Measurements from ENCODE around the gene CPSF3. TPM values are rescaled to one million over a fixed set of nuclear protein-coding genes. Genes with fewer than 3 reads are reported as not detected.

CPSF3 gene
- total RNA-seq, 1 donor from 2014 or later = 44.0 TPM

- Mint-ChIP-seq H3K4me1 (peaks cover 5% of the 10 kb centered on the region), H3K9me3 (no peaks in the 10 kb centered on the region), H3K36me3 (ENCODE audit: low read depth) (peaks cover 90% of the 10 kb centered on the region), H3K27me3 (no peaks in the 10 kb centered on the region), H3K27ac (no peak overlapping the region), H3K4me3 (no peak overlapping the region)
- DNase-seq = no peak
- ChIA-PET CTCF (no interaction called here), POLR2A (no interaction called here)
- ATAC-seq (ENCODE audit: low read depth) = no peak
- intact Hi-C loops (cut with micrococcal nuclease) = loop anchor here (5.0 kb wide), 1 partner anchor 53 kb away; no protein-coding TSS in a partner anchor
- no peak for TF ChIP-seq CTCF (IDR thresholded peaks at IDR 0.05)
Observed at GRCh38 chr2:9484533-9484932, 61.1 kb downstream of the CPSF3 start.

- CTCF ChIA-PET = no interaction called here
- POLR2A ChIA-PET = no interaction called here
- no peaks in the 10 kb centered on the region for H3K4me1 Mint-ChIP-seq
- TF ChIP-seq CTCF (IDR thresholded peaks at IDR 0.05) = no peak
- no peak overlapping the region for H3K27ac Mint-ChIP-seq
- H3K9me3 Mint-ChIP-seq = no peaks in the 10 kb centered on the region
- peaks cover 96% of the 10 kb centered on the region for H3K36me3 Mint-ChIP-seq (ENCODE audit: low read depth)
- H3K4me3 Mint-ChIP-seq = no peak overlapping the region
- no peaks in the 10 kb centered on the region for H3K27me3 Mint-ChIP-seq
- ATAC-seq (ENCODE audit: low read depth) (no peak), DNase-seq (no peak)
- intact Hi-C loops (cut with micrococcal nuclease) = no loop called here
Observed at GRCh38 chr2:9488583-9489547, 65.4 kb downstream of the CPSF3 start.

- Mint-ChIP-seq H3K4me1 (no peaks in the 10 kb centered on the region), H3K4me3 (no peak overlapping the region), H3K27me3 (no peaks in the 10 kb centered on the region), H3K9me3 (no peaks in the 10 kb centered on the region), H3K36me3 (ENCODE audit: low read depth) (peaks cover 91% of the 10 kb centered on the region), H3K27ac (peak overlapping the region; percentile 53)
- ATAC-seq (ENCODE audit: low read depth) (no peak), DNase-seq (no peak)
- intact Hi-C loops (cut with micrococcal nuclease) = no loop called here
- POLR2A ChIA-PET = interaction anchor here (0.9 to 1.3 kb wide), 2 partner anchors 17 to 46 kb away, joined by 3 read pairs; no protein-coding TSS in a partner anchor
- CTCF ChIA-PET = no interaction called here
- no peak for TF ChIP-seq CTCF (IDR thresholded peaks at IDR 0.05)
Observed at GRCh38 chr2:9490789-9491188, 67.3 kb downstream of the CPSF3 start.

- CTCF ChIA-PET = no interaction called here
- no peaks in the 10 kb centered on the region for H3K9me3 Mint-ChIP-seq
- no peaks in the 10 kb centered on the region for H3K27me3 Mint-ChIP-seq
- intact Hi-C loops (cut with micrococcal nuclease) = no loop called here
- no peak for TF ChIP-seq CTCF (IDR thresholded peaks at IDR 0.05)
- ATAC-seq (ENCODE audit: low read depth) (no peak), DNase-seq (no peak)
- H3K4me3 Mint-ChIP-seq = no peak overlapping the region
- H3K4me1 Mint-ChIP-seq = no peaks in the 10 kb centered on the region
- H3K36me3 Mint-ChIP-seq (ENCODE audit: low read depth) = peaks cover 86% of the 10 kb centered on the region
- POLR2A ChIA-PET = no interaction called here
- peak overlapping the region; percentile 15 for H3K27ac Mint-ChIP-seq
Observed at GRCh38 chr2:9492927-9493326, 69.5 kb downstream of the CPSF3 start.

GRCh38 chr2:9493478-9493877 lies 70.0 kb downstream of the CPSF3 start:
- Mint-ChIP-seq H3K27ac (no peak overlapping the region), H3K4me3 (no peak overlapping the region), H3K4me1 (no peaks in the 10 kb centered on the region), H3K36me3 (ENCODE audit: low read depth) (peaks cover 86% of the 10 kb centered on the region), H3K27me3 (no peaks in the 10 kb centered on the region), H3K9me3 (no peaks in the 10 kb centered on the region)
- ChIA-PET POLR2A (interaction anchor here (0.6 to 0.9 kb wide), 2 partner anchors 9 to 63 kb away, joined by 3 to 5 read pairs; partner anchors contain the start of gene ADAM17), CTCF (no interaction called here)
- ATAC-seq (ENCODE audit: low read depth) (no peak), DNase-seq (no peak)
- intact Hi-C loops (cut with micrococcal nuclease) = no loop called here
- TF ChIP-seq CTCF (IDR thresholded peaks at IDR 0.05) = no peak

All from activated B cell treated with CpG ODN at 0.5 μM for 24 hours (primary cell).